ENCODE measurements around the gene IDH2.

GRCh38 chr15:90044916-90045371, 57.3 kb downstream of the IDH2 start:
- TF ChIP-seq, protein P1, sequence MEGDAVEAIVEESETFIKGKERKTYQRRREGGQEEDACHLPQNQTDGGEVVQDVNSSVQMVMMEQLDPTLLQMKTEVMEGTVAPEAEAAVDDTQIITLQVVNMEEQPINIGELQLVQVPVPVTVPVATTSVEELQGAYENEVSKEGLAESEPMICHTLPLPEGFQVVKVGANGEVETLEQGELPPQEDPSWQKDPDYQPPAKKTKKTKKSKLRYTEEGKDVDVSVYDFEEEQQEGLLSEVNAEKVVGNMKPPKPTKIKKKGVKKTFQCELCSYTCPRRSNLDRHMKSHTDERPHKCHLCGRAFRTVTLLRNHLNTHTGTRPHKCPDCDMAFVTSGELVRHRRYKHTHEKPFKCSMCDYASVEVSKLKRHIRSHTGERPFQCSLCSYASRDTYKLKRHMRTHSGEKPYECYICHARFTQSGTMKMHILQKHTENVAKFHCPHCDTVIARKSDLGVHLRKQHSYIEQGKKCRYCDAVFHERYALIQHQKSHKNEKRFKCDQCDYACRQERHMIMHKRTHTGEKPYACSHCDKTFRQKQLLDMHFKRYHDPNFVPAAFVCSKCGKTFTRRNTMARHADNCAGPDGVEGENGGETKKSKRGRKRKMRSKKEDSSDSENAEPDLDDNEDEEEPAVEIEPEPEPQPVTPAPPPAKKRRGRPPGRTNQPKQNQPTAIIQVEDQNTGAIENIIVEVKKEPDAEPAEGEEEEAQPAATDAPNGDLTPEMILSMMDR (IDR thresholded peaks at IDR 0.05; ENCODE audit: low read depth, low read length, poor library complexity, severe bottlenecking) = no peak
- no peak for TF ChIP-seq EZH2phosphoT487 (IDR thresholded peaks at IDR 0.05; ENCODE audit: borderline replicate concordance, low read length)
